BLaER1 (cell line): ENCODE data around the gene SCAF1.

ENCODE experiments used
- H3K27ac ChIP-seq: shearing (Covaris generic); formaldehyde crosslinking; 2 replicates; pipeline ENCODE4 v1.8.1; 2022
- H3K27me3 ChIP-seq: shearing (Covaris generic); formaldehyde crosslinking; 2 replicates; pipeline ENCODE4 v1.8.1; 2022
- H3K36me3 ChIP-seq: shearing (Covaris generic); formaldehyde crosslinking; 2 replicates; pipeline ENCODE4 v1.8.1; 2022
- H3K4me1 ChIP-seq: shearing (Covaris generic); formaldehyde crosslinking; 2 replicates; pipeline ENCODE4 v1.8.1; 2022
- H3K4me2 ChIP-seq: shearing (Covaris generic); formaldehyde crosslinking; 2 replicates; pipeline ENCODE4 v1.8.1; 2022
- H3K4me3 ChIP-seq: shearing (Covaris generic); formaldehyde crosslinking; 2 replicates; pipeline ENCODE4 v1.8.1; 2022
- H3K9ac ChIP-seq: shearing (Covaris generic); formaldehyde crosslinking; 2 replicates; pipeline ENCODE4 v1.8.1; 2022
- H3K9me3 ChIP-seq: shearing (Covaris generic); formaldehyde crosslinking; 2 replicates; pipeline ENCODE4 v1.8.1; 2022
- H4K20me1 ChIP-seq: shearing (Covaris generic); formaldehyde crosslinking; 2 replicates; pipeline ENCODE4 v1.8.1; 2022
- Cebpa-rat ChIP-seq: shearing (Covaris generic); IDR thresholded peaks from 2 replicates; pipeline ENCODE4 v1.8.1; 2022

The SCAF1 gene, protein sequence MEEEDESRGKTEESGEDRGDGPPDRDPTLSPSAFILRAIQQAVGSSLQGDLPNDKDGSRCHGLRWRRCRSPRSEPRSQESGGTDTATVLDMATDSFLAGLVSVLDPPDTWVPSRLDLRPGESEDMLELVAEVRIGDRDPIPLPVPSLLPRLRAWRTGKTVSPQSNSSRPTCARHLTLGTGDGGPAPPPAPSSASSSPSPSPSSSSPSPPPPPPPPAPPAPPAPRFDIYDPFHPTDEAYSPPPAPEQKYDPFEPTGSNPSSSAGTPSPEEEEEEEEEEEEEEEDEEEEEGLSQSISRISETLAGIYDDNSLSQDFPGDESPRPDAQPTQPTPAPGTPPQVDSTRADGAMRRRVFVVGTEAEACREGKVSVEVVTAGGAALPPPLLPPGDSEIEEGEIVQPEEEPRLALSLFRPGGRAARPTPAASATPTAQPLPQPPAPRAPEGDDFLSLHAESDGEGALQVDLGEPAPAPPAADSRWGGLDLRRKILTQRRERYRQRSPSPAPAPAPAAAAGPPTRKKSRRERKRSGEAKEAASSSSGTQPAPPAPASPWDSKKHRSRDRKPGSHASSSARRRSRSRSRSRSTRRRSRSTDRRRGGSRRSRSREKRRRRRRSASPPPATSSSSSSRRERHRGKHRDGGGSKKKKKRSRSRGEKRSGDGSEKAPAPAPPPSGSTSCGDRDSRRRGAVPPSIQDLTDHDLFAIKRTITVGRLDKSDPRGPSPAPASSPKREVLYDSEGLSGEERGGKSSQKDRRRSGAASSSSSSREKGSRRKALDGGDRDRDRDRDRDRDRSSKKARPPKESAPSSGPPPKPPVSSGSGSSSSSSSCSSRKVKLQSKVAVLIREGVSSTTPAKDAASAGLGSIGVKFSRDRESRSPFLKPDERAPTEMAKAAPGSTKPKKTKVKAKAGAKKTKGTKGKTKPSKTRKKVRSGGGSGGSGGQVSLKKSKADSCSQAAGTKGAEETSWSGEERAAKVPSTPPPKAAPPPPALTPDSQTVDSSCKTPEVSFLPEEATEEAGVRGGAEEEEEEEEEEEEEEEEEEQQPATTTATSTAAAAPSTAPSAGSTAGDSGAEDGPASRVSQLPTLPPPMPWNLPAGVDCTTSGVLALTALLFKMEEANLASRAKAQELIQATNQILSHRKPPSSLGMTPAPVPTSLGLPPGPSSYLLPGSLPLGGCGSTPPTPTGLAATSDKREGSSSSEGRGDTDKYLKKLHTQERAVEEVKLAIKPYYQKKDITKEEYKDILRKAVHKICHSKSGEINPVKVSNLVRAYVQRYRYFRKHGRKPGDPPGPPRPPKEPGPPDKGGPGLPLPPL

DNA sequence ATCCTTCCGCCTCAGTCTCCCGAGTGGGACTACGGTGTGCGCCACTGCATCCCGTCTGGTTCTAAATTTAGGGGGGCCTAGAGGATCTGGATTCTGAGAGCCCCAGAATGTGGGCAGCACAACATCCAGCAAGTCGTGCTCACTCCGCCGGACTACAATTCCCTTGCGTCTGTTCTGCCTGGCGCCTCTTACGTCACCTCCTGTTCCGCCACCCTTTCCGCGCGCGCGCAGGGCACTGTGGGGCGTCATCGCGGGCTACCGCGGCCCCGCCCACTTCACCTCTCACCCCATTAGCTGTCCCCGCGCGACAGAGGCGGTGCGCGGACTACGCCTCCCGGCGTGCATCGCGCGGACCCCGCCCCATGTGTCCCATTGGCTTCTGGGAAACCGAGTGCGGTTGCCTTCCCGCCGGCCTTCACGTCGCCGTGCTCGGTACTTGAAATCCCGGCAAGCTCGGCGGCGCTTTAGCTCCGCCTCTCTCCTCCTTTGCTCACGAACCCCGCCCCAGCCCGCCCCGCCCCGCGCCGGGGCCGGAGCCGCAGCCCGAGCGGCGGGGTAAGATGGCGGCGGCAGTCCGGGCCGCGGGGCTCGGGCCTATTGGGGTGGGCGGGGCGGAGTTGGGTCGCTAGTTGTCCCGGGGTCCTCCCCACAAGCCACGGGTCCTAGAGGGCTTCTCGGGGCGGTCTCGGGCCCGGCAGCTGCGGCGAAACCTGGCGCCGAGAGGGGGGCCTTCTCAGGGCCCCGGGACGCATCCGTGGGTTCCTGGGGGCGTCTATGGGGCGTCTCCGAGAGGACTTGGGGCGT lies at the start of gene SCAF1:
SCAF1 (plus strand) TSS at position 522 of the 804 bp plus-strand sequence. CDS start 2,818 bp downstream, outside the sequence.
- Histone ChIP-seq H3K4me3 (peak within 1 kb of the TSS; percentile 97), H4K20me1 (peaks cover 39% of the 10 kb centered on the region), H3K27me3 (no peaks in the 10 kb centered on the region), H3K4me2 (peak within 1 kb of the TSS; percentile 94), H3K9me3 (no peaks in the 10 kb centered on the region), H3K9ac (peak within 1 kb of the TSS; percentile 99), H3K36me3 (peaks cover 28% of the 10 kb centered on the region), H3K4me1 (peaks cover 60% of the 10 kb centered on the region), H3K27ac (peak within 1 kb of the TSS; percentile 97)
- no peak; the same call in 1 of the 2 replicates for TF ChIP-seq Cebpa-rat

DNA sequence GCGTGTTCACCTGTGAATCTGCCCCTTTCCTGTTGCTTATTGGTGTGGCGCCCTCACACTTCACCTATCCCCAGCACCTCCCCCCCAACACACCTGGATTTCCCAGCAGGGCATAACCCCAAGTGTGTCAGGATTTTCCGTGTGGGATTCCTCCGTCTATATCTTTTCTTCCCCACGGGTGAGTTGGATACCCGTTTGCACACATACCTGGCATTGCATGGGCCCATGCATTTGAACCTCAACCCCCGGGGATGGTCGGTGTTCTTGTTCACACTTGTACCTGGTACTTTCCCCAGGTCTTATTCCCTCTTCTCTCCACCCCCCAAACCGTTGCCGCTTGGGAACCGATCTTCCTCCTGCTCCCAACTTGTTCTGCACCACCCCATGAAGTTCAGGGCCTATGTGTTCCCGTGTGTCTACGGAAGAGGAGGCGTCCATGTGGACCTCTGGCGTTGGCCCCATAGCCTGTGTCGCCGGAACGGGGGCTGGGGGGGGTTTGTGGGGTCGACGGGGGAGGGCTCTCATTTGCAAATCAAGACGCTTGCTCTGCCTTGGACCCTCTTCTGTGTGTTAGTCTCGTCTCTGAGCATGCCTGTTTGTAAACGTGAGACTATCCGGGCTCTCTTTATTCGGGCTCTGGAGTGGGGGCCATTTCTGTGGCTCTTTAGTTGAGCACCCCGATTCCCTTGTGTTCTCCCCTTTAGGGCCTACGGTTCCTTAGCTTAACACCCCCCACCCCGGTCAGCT lies 49.4 kb upstream of the SCAF1 start:
- Histone ChIP-seq H4K20me1 (peaks cover 55% of the 10 kb centered on the region), H3K9me3 (no peaks in the 10 kb centered on the region), H3K27ac (peak overlapping the region; percentile 89; the same call in 1 of the 2 replicates), H3K4me1 (peaks cover 19% of the 10 kb centered on the region), H3K4me3 (peak overlapping the region; percentile 90), H3K4me2 (peak overlapping the region; percentile 99), H3K36me3 (peaks cover 35% of the 10 kb centered on the region), H3K27me3 (no peaks in the 10 kb centered on the region), H3K9ac (peak overlapping the region; percentile 89)
- TF ChIP-seq Cebpa-rat: no peak

- Histone ChIP-seq H3K27ac (0 out of 2 replicates have a peak overlapping the region, but pooled peaks have one; percentile 41), H3K27me3 (no peaks in the 10 kb centered on the region), H3K36me3 (peaks cover 43% of the 10 kb centered on the region), H3K9ac (peak overlapping the region; percentile 89; the same call in 1 of the 2 replicates), H3K9me3 (no peaks in the 10 kb centered on the region), H4K20me1 (peaks cover 63% of the 10 kb centered on the region), H3K4me1 (peaks cover 19% of the 10 kb centered on the region), H3K4me2 (peak overlapping the region; percentile 99), H3K4me3 (peak overlapping the region; percentile 90)
- no peak for TF ChIP-seq Cebpa-rat
These were observed 48.5 kb upstream of the SCAF1 start for GRCh38 chr19:49593233-49594113.

DNA sequence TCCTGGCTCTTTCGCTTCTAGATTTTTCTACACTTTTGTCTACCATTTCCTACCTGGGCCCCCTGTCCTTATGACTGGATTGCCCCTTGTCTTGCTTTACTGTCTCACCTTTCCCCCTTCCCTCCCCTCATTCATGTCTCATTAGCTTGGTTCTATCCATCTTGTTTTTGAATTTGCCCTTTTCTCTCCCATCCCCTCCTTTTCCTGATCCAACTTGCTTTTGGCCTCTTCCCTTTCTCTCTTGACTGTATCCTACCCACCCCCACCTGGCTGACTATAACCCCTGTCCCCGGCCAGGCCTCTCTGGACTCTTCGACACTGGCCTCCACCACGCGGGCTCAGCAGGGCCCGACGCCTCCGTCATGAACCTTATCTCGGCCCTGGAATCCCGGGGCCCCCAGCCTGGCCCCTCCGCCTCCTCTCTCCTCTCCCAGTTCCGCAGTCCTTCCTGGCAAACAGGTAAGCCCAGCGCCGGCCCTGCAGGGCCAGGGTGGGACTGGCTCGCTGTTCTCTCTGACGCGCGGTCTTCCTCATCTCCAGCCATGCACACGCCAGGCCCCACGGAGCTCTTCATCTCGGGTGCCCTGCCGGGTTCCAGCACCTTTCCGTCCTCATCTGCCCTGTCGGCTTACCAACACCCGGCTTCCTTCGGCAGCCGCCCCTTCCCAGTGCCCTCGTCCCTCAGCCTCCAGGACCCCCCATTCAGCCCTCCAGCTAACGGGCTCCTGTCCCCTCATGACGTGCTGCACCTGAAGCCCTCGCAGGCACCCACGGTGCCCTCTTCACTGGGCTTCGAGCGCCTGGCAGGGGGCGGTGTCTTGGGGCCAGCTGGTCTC lies 47.6 kb upstream of the SCAF1 start:
- Histone ChIP-seq H3K4me2 (peak overlapping the region; percentile 99), H3K9me3 (no peaks in the 10 kb centered on the region), H3K27ac (no peak overlapping the region), H3K4me3 (no peak overlapping the region), H3K4me1 (peaks cover 18% of the 10 kb centered on the region), H3K9ac (no peak overlapping the region), H3K27me3 (no peaks in the 10 kb centered on the region), H3K36me3 (peaks cover 52% of the 10 kb centered on the region), H4K20me1 (peaks cover 72% of the 10 kb centered on the region)
- TF ChIP-seq Cebpa-rat: no peak

- H3K9ac ChIP-seq: no peak overlapping the region
- peaks cover 80% of the 10 kb centered on the region for H4K20me1 ChIP-seq
- no peaks in the 10 kb centered on the region for H3K27me3 ChIP-seq
- peaks cover 61% of the 10 kb centered on the region for H3K36me3 ChIP-seq
- no peak overlapping the region for H3K4me2 ChIP-seq
- no peak overlapping the region for H3K4me3 ChIP-seq
- TF ChIP-seq Cebpa-rat: no peak
- no peaks in the 10 kb centered on the region for H3K9me3 ChIP-seq
- H3K27ac ChIP-seq: no peak overlapping the region
- H3K4me1 ChIP-seq: peaks cover 15% of the 10 kb centered on the region
These were observed 46.8 kb upstream of the SCAF1 start for GRCh38 chr19:49594993-49595818.

- H3K9me3 ChIP-seq: no peaks in the 10 kb centered on the region
- no peak for TF ChIP-seq Cebpa-rat
- H3K4me1 ChIP-seq: peaks cover 15% of the 10 kb centered on the region
- H3K9ac ChIP-seq: no peak overlapping the region
- no peak overlapping the region for H3K4me2 ChIP-seq
- peaks cover 87% of the 10 kb centered on the region for H4K20me1 ChIP-seq
- no peak overlapping the region for H3K27ac ChIP-seq
- no peak overlapping the region for H3K4me3 ChIP-seq
- H3K36me3 ChIP-seq: peaks cover 68% of the 10 kb centered on the region
- no peaks in the 10 kb centered on the region for H3K27me3 ChIP-seq
These were observed 46.1 kb upstream of the SCAF1 start for GRCh38 chr19:49595819-49596404.
